GM21619 (cell line): Measurements from ENCODE around the gene DCTN1.
"Not testable (repeated sequence)": the region's sequence is repeated elsewhere in the genome, so short reads cannot be mapped to it uniquely, and the experiment has no call there.

Experiments used
- ATAC-seq: cut with Tn5 transposase; IDR thresholded peaks from one replicate; pipeline ENCODE4 v1.9.1; 2021; ENCODE audit not compliant: unreplicated experiment

The DCTN1 gene

DNA sequence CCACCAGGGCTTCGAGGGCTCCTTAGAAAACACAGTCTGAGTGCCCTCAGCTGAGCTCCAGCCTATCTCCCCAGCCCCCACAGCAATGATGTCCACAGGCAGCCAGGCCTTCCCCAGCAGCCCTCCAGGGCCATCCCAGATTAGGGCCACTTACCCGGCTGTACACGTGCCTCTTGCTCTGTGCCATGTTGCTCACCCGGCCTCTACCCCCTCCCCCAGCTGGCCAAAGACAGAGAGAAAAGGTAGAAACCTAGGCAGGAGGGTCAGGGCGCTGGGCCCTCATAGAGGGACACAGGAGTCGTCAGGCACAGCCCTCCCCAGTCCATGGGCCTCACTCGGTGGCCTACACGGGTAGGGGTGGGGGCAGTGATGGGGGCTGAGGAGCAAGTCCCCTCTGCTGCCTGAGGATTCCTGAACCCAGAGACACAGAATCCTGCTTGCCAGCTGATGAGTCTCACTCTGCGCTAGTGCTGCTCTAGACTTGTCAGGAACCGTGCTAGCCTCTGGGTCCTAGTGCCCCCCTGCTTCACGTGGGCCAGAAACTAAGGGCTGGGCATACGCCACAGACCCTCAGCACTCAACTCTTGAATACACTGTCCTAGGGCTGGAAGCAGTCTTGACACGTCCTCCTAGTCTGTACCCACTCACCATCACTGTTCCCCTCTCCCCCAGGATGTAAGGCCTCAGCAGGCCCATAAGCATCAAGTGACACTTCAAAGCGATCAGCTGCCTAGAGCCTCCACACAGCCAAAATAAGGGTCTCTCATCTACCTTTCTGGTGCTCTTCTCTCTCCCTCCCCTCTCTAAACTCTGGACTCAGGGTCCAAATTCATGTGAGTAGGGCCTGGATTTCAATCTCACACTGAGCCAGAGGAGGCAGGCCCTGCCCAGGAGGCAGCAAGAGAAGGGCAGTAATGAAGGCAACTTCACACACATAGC lies at the start of gene DCTN1:
Gene DCTN1 (minus strand): TSS at position 461 of the 939 bp plus-strand sequence. CDS start 274 bp downstream, at position 187.
- no peak for ATAC-seq

DNA sequence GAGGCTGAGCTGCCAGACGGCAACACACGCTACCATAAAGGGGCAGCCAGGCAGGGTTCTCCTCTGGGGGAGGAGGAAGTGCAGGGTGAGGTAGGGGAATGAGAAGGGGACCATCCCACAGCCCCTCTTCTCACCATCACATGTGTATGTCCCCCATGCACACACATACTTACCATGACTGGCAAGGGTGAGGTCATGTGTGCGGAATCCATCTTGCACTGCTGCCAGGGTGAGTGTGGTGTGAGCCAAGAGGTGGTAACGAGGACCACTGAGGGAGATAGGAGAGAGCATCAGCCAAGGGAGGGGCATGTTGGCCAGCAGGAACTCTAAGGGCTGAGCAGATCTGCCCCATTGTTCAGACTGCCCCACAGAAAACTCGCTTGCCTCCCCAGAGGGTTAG lies 48.6 kb upstream of the DCTN1 start:
- no peak for ATAC-seq

DNA sequence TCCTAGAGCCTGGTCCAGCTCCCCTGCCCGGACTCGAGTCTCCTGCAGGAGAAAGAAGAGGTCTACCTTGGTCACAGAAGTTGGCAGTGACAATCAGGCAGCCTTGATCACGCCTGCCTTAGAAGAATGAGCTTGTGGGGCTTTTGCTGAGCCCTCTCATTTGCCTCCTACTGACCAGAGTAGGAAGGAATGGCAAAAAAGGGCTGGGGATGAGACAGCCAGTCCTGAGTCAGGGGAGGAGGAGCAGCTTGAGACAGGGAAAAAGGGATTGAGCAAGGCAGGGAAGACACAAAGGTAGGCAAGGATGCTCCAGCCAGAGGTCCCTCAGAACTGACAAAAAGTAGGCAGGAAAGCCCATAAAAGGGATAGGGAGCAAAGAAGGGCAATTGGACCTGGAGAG lies 47.4 kb upstream of the DCTN1 start:
- no peak for ATAC-seq

DNA sequence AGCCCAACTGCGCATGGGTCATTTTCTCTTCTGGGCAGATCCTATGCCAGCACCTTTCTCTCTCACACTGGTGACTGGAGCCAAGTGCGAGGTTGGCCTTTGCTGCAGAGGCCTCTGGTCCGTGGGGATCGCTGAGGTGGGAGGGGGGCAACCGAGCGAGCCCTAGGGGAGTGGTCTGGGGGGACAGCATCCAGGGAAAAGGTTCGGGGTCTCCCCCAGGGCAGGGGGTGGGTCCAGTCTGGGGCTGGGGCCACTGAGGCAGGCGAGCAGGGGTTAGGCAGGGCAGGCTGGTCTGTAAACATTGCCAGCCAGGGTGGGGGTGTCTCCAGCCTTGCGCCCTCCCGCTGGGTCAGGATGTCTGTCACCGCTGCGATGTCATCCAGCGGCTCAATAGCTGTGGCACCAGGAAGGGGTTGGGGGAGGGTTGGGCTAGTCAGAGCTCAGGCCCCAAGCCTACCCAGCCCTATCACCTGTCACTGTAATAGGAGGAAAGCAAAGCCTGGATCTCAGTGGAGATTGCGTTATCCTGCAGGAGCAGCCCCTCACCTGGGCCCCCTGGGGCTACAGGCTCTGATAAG lies 46.2 kb upstream of the DCTN1 start:
- no peak for ATAC-seq

DNA sequence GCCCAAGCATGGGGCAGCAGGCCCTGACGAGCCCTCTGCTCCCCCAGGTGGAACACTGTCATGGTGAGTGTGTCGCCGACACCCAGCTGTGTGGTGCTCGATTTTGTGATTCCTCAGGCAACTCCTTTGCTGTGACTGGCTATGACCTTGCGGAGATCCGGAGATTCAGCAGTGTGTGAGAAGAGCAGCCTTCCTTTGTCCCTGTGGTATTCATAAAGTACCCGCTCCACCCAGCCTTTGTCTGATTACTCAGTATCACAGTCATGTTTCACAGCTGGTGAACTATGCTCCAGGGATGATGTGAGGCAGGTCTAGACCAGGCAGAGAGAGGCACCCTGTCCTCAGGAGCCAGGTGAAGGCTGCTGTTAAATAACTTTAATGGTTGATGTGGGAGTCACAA lies 45.4 kb upstream of the DCTN1 start:
- ATAC-seq, result no peak

DNA sequence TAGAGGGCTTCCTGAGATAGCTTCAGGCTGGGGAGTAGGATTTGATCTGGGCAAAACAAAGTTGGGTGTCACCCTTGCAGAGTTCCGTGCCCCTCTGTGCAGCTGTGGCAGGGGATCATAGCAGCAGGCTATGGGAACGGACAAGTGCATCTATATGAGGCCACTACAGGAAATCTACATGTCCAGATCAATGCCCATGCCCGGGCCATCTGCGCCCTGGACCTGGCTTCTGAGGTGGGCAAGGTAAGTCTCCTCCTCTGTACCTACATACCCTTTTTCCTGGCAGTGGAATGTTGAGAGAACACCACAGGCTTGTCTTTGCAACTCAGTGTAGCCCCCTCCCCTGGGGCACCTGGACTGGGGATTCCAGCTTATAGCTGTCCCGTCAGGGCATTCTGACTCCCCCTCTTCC lies 44.9 kb upstream of the DCTN1 start:
- ATAC-seq, result no peak

DNA sequence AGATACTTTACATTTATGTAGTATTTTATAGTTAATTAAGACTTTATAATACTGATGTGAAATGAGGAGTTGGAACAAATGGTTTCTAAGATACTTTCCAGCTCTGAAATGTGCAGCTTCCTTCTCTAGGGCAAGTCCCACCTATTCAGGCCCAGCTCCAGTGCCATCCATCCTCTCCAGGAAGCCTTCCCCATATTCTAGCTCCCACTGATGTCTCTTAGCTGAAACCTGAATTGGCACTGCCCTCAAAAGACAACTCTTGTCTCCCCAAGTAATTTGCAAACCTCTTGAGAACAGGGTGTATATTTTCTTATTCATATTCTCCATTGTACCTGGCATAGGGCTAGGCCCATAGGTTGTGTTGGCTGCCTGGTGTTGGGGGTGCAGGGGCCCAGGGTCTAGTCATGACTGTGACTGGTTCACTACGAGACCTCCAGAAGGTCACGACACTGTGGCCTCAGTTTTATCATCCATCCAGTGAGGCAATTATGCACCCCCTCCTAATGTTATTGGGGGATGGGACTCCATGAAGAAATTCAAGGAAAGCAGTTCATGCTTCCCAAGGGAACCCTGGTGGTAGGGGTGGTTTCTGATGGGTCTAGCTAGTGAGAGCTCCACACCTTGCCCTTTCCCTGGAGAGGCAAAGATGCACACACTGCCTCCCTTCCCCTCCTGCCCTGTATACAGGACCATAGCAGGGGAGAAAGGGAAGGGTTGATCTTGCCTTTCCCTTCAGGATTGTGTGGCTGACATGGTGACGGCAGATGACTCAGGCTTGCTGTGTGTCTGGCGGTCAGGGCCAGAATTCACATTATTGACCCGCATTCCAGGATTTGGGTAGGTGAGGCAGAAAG lies 44.3 kb upstream of the DCTN1 start:
- ATAC-seq, result no peak

DNA sequence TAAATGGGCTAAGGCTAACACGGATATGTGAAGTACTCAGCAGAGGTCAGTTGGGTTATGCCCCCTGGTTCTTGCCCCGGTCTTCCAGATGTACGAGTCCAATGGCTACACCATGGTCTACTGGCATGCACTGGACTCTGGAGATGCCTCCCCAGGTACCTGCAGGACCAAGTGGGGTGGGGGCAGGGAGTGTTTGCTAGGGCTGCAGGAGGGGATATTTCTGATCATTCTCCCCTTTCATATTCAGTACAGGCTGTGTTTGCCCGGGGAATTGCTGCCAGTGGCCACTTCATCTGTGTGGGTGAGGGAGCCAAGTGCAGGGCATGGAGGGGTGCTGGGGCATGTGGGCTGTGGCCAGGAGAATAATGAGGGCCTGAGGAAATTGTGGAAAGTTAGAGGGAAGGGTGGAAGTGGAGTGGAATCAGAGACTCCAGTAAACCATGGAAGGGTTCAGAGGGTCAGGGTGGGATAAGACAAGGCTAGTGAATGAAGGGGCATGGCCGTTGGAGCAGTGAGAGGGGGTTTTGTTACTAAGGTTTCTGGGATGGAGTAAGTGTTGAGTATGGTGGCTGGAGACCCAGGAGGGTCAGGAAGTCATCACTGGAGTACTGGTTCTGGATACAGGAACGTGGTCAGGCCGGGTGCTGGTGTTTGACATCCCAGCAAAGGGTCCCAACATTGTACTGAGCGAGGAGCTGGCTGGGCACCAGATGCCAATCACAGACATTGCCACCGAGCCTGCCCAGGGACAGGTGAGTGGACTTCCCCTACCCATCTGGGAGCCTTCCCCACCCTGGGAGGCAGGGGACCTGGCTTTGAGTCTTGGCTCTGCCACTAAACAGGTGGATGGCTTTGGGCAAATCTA lies 43.4 kb upstream of the DCTN1 start:
- no peak for ATAC-seq

DNA sequence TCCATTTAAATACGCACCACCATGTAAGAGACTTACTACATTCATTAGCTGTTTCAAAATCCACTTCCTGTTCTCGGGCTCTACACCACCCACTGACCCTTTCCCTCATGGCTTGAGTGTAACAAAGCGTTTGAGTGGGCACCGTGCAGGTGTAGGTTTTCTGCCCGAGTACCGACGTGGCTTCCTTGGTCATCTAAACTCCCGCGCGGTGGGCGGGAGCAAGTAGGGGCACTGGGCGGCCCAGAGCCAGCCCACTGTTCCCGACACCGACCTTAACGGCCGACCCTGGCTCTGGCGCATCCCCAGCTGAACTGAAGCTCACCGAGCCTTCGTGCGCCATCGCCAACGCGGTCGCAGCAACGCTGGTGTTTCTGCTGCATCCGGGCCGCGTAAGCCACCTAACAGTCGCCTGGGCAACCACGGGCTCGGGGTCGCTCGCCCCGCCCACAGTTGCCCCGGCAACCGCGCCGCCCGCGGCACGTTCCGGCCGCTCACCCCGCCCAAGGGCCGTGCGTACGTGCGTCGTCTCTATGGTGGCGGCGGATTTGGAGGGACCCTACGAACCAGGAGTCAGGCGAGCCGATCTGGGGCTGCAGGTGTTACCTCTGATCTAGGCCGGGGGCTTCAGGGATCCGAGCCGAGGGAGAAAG lies 41.2 kb upstream of the DCTN1 start, which contains the start of the genes C2orf81 and WDR54:
Gene C2orf81 (minus strand): TSS at position 399 of the 650 bp plus-strand sequence. CDS start 59 bp downstream, at position 340.
Gene WDR54 (plus strand): TSS at position 510 of the 650 bp plus-strand sequence. CDS start 424 bp downstream, outside the sequence.
- peak; percentile 85 for ATAC-seq

DNA sequence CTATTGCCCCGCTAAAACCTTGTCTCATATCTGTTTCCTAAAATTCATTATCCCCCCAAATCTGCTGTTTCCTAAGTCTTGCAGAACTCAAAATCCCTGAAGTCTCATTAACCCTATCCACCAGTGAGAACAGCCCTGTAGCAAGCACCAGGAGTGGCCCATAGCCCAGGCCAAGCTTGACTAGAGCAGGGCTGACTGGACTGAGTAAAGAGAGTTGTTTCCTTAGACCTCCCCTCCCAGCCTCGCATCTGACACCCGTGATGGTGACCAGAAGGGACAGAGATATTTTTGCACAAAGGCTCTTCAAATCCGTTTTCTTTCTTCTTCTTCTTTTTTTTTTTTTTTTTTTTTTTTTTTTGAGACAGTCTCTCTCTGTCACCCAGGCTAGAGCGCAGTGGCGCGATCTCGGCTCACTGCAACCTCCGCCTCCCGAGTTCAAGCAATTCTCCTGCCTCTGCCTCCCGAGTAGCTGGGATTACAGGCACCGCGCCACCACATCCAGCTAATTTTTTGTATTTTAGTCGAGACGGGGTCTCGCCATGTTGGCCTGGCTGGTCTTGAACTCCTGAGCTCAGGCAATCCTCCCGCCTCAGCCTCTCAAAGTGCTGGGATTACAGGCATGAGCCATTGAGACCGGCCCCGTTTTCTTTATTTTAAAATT lies 40.5 kb upstream of the DCTN1 start:
- ATAC-seq, result not testable (repeated sequence)

DNA sequence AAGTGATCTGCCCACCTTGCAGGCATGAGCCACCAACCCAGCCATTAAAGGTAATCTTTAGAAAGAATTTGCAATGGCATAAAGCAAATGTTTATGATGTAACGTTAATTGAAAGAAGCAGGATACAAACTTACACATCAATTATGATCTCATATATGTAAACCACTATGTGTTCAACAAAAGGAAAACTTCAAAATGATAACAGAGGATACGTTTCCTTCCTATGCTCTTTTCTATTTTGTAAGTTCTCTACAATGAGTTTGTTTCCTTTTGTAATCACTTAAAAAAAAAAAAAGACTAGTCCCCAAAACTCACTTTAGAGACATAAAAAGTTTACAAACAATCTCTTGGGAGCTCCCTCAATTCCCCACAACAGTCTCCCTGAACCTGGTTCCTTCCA lies 39.9 kb upstream of the DCTN1 start:
- no peak for ATAC-seq

DNA sequence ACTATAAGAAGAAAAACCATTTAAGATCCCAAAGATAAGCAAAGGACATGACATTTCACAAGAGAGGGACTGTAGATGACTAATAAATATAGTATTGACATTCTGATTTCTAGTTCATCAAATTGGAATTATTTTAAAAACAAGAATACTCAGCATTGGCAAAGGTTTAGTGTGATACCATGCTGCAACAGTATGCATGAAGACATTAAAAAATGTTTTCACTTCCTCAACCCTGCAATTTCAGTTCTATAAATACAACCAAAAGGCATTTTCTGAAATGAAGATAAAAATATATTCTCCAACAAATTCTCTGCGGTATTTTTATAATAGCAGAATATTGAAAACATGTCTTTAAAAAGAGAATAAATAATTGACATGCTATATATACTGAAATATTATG lies 39.2 kb upstream of the DCTN1 start:
- ATAC-seq, result no peak

DNA sequence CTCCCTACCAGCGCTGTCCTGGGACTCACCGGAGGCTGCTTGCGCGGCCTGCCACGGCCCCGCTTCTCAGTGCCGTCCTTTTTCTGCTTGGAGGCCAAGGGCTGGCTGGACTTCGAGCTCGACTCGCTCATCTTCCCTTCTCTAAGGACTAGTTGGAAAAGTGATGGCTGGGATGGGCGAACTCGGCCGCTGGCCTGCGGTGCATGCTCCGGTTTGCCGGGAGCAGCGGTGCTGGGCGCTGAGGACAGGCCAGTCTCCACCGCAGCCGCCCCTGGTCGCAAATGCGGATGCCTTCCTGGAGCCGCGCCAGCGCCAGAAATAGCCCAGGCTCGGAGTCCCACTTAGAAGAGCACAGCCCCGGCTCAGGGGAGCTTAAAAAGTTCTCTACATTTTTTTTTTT lies 38.2 kb upstream of the DCTN1 start:
- no peak for ATAC-seq

DNA sequence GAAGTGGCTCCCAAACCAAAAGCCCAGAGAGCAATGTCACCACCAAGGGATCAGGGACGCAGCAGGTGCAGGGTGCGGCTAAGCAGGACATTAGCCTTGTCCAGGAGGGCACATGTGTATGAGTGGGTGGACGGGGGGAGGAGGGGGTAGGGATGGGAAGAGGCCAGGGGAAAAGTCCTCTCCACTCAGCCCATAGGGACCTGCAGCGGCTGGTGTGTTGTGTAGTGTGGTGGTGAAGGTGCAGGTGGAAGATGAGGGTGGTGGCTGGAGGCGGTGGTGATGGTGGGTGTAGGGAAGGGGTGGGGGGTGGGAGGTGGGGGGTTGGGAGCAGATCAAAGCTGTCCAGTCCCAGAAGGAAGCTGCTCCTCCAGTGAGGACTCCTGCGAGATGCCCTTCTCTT lies 37.7 kb upstream of the DCTN1 start:
- no peak for ATAC-seq

DNA sequence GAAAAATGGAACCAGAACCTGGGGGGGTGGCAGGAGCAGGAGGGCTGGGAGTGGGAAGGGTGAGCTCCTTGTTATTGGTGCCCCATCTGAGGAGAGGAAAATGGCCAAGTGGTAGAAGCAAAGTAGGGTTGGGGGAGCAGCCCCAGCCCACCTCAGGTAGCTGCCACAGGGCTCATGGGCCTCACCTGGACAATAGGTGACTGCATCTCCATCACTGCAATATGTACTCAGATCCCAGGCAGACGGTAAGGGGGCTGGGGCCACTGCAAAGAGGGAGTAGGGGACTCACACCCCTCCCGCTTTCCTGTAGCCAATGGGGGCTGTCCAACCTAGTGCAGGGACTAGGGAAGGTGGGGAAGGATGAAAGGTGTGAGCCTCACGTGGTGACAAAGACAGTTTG lies 37.1 kb upstream of the DCTN1 start:
- no peak for ATAC-seq

DNA sequence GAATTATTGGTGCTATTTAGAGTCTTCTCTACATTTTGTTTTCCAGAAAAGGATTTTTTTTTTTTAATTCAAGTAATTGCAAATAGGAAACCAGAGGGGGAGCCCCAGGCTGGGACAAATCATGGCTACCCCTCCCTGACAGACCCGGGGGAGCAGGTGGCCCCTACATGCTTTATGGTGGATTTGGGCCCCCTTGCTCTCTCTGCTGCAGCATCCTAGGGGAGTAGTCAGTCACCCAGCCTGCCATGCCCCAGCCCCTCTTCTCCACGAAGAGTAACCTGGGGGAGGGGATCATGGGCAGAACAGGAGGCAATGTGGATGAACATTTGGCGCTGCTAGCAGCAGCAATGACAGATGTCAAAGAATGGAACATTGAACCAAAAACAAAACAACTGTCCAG lies 36.7 kb upstream of the DCTN1 start:
- no peak for ATAC-seq

DNA sequence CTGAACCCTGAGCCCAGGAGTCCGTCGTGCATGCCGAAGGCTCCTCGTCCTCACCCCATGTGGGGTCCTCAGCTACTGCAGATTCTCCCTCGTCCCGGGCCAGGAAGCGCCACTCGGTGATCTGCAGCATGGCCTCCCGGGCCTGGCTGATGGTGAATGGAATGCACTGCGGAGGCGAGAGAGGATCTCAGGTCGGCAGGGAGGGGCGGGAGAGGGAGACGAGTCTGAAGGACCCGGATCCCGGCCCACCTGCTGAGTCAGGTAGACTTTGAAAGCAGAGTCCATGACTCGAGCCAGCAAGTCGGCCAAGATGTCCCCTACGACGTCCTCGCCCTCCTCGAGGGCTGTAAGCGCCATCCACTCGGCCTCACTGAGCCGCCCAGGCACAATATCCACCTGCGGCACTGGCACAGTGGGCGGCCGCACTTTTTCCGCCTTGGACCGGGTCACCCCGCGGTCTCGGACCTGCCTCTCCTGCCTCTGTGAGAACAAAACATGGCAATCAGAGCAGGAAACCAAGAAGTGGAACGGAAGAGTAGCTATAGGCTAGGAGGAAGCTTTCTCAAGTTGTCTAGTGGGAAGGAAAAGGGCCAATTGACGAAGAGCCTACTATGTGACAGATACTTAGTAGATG lies 35.8 kb upstream of the DCTN1 start:
- ATAC-seq, result no peak

DNA sequence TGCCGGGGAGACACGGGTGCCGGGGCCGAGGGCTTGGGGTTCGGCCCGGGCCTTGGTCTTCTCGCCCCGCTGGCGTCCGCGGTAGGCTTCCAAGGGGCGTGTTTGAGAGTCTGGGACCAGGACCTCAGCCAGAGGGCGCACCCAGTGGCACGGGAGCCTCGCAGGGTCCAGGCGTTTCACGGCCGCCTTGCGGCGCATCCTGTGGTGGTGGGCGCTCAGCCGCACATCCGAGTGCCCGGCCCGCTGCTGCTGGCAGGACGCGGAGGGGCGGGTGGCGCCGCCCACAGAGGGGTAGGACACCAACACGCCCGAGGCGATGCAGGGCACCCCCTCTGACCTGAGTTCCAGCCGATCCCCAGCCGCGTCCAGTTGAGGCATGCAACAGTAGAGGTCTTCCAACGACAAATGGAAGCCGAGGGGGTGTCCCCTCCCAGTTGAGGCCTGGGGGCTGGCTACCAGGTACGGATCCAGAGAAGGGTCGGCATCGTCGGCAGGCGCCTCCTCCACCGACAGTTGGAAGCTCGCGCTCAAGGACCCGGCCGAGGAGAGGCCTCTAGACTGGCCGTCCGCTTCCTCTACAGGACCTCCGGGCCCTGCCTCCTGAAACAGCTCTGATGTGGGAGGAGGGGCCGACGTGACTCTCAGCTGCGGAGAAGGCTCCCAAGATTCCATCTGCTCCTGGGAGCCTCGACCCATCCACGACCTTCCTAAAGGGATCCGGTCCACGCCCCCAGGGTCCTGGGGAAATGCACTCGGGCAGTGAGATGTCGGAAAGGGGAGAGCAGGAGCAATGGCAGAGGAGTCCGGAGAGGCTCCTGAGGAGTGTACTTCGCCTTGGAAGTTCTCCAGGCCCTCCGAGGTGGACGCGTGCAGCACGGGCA lies 35.0 kb upstream of the DCTN1 start:
- no peak for ATAC-seq
